ENCODE results near the gene LCMT2.

The LCMT2 gene

GRCh38 chr15:43274136-43274535 is 56.2 kb downstream of the LCMT2 start:
- DNase-seq (ENCODE audit: low spot score), result no peak
